ENCODE measurements around the gene FGG.
A peak's percentile ranks its signal among the peaks of the same experiment; 100 is the strongest.

Gene FGG

DNA sequence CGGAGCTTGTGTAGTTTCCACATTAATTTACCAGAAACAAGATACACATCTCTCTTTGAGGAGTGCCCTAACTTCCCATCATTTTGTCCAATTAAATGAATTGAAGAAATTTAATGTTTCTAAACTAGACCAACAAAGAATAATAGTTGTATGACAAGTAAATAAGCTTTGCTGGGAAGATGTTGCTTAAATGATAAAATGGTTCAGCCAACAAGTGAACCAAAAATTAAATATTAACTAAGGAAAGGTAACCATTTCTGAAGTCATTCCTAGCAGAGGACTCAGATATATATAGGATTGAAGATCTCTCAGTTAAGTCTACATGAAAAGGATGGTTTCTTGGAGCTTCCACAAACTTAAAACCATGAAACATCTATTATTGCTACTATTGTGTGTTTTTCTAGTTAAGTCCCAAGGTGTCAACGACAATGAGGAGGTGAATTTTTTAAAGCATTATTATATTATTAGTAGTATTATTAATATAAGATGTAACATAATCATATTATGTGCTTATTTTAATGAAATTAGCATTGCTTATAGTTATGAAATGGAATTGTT, 49.7 kb downstream of the FGG start, which contains the start of gene FGB:
FGB (plus strand) TSS at position 315 of the 558 bp plus-strand sequence; CDS start at position 323, 8 bp downstream.
- H3K36me3 Mint-ChIP-seq (ENCODE audit: low read depth) = no peaks in the 10 kb centered on the region
- ATAC-seq (no peak), DNase-seq (no peak)
- no peaks in the 10 kb centered on the region for H3K4me1 Mint-ChIP-seq
- H3K4me3 Mint-ChIP-seq = no peak within 1 kb of the TSS
- H3K9me3 Mint-ChIP-seq = no peaks in the 10 kb centered on the region
- peaks cover 7% of the 10 kb centered on the region for H3K27me3 Mint-ChIP-seq
- H3K27ac Mint-ChIP-seq = no peak within 1 kb of the TSS

DNA sequence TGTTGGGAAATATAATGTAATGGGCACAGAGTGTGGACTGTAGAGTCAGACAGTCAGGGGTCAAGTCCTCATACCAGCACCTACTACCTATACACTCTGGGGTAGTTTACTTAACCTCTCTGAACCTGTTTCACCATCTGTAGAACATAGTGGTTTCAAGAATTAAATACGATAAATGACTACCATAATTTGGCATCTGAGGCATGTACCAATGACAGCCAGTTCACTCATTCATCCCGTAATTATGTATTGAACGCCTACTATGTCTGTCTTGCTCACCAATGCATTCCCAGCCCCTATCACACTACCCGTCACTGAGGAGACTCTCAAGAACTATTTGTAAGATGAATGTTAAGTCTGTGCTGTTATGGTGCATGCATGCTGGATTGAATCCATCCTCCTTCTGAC, 51.6 kb downstream of the FGG start:
- ATAC-seq = no peak
- H3K27ac Mint-ChIP-seq = no peak overlapping the region
- H3K4me3 Mint-ChIP-seq = no peak overlapping the region
- no peaks in the 10 kb centered on the region for H3K36me3 Mint-ChIP-seq (ENCODE audit: low read depth)
- H3K9me3 Mint-ChIP-seq = no peaks in the 10 kb centered on the region
- DNase-seq = no peak
- H3K4me1 Mint-ChIP-seq = no peaks in the 10 kb centered on the region
- H3K27me3 Mint-ChIP-seq = peaks cover 8% of the 10 kb centered on the region

DNA sequence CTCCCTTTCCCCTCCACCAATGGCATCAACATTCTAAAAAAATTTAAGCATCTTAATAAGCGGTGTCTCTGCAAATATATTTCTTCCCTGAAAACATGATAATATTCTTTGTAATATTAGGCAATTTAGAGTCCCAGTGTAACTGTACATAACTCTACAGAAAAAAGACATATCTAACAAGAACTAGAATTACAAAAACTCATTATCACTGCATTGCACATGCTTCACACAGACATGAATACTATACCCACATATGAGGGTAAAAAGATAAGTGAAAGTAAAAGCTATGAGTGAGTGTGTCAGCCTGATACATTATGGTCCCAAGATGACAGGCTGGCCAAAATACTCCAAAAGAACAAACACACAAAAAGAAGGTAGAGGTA, 52.0 kb downstream of the FGG start:
- DNase-seq = no peak
- Mint-ChIP-seq H3K4me1 (no peaks in the 10 kb centered on the region), H3K36me3 (ENCODE audit: low read depth) (no peaks in the 10 kb centered on the region), H3K27me3 (peaks cover 8% of the 10 kb centered on the region), H3K27ac (no peak overlapping the region), H3K4me3 (no peak overlapping the region), H3K9me3 (no peaks in the 10 kb centered on the region)
- no peak for ATAC-seq

DNA sequence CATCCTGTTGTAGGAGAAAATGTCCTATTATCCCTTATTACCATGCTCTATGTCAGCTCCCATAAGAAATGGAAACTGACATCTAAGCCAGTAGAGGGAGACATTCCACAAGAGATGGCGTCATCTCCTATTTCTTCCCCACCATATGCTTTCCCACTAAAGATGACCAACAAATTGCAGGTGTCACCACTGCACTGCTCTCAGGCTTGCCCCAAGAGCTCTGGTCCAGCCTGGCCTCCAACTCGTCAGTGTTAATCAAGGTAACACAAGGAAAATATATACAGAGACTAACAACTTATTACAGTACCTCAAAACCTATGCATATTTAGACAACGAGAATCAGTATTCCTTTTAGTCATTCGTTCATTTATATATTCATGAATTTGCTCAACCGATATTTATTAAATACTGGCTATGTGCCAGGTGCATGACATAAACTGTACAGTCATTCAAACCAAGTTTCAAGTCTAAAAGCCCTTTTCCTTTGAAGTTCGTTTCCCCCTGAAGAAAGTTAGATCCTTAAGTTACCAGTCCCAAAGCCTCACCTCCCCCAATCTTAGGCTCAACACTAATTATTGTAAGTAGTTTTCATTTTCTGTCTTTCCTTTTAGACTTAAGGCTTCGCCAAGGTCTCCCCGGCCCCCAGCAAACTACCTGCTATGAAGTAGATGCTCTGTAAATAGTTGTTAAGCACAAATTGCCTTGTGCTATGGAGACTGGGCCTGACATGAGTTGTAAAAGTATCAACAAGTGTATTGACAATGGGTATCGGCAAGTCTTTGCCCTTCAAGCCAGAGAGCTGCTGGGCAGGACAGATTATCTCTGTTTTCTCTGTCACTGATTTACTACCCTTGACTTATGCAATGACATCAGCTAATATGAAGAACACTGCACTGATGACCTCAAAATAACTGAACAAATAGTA, 52.7 kb downstream of the FGG start:
- no peak overlapping the region for H3K27ac Mint-ChIP-seq
- H3K36me3 Mint-ChIP-seq (ENCODE audit: low read depth) = no peaks in the 10 kb centered on the region
- H3K4me1 Mint-ChIP-seq = no peaks in the 10 kb centered on the region
- H3K4me3 Mint-ChIP-seq = no peak overlapping the region
- peaks cover 8% of the 10 kb centered on the region for H3K27me3 Mint-ChIP-seq
- no peak for DNase-seq
- peak; percentile 52 for ATAC-seq
- H3K9me3 Mint-ChIP-seq = no peaks in the 10 kb centered on the region

DNA sequence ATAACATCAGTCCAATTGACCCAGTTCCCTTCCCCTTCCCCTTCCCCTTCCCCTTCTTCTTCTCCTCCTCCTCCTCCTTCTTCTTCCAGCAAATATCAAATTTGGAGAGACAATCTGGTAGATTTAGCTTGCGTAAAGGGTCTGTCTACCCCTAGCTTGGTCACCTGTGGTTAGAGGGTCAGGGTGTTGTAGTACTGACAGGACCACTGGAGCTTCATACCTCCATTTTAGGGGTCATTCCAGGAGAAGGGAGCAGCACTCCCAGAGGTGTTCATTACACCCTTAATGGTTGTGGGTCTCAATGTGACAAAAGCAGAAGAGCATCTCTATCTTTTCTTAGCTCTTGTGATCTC, 53.3 kb downstream of the FGG start:
- H3K27me3 Mint-ChIP-seq = peaks cover 8% of the 10 kb centered on the region
- H3K4me3 Mint-ChIP-seq = no peak overlapping the region
- H3K36me3 Mint-ChIP-seq (ENCODE audit: low read depth) = no peaks in the 10 kb centered on the region
- no peaks in the 10 kb centered on the region for H3K9me3 Mint-ChIP-seq
- DNase-seq (no peak), ATAC-seq (no peak)
- H3K4me1 Mint-ChIP-seq = no peaks in the 10 kb centered on the region
- H3K27ac Mint-ChIP-seq = no peak overlapping the region

Measured in activated naive CD8-positive, alpha-beta T cell treated with anti-CD3 and anti-CD28 coated beads, Interleukin-2, amount 50 U/mL, for 24 hours (primary cell).